Kidney (tissue), 14 donors: ENCODE results near the gene CTTN. TPM values are rescaled to one million over a fixed set of nuclear protein-coding genes. Genes with fewer than 3 reads are reported as not detected.

Source experiments
- DNase-seq, 5 donors: peaks; one replicate each; pipeline ENCODE4 v3.0.0-alpha.2; 2013 to 2020
- FAIRE-seq: peaks from 2 replicates; lab custom pipeline; 2012; peaks lifted over from hg19 to GRCh38; lab: Jason Lieb, UNC
- H3K27ac ChIP-seq, 2 donors: one replicate each; pipeline ENCODE4 v1.7.0; 2013; ENCODE audit warnings: low read depth in 2 of 2, low read length in 2 of 2, inconsistent platforms in 1 of 2
- H3K27me3 ChIP-seq: one replicate; pipeline ENCODE4 v1.7.1; 2013; ENCODE audit warnings: low read length, inconsistent platforms; ENCODE audit not compliant: control insufficient read depth, insufficient read depth
- H3K36me3 ChIP-seq, 3 donors: one replicate each; pipeline versions ENCODE4 v1.7.0 to v1.7.1; 2013; ENCODE audit warnings: low read length in 3 of 3, control low read depth in 1 of 3, inconsistent platforms in 1 of 3; ENCODE audit not compliant: insufficient read depth in 3 of 3, control insufficient read depth in 2 of 3
- H3K4me1 ChIP-seq, 3 donors: one replicate each; pipeline versions ENCODE4 v1.7.0 to v1.7.1; 2013; ENCODE audit warnings: low read length in 3 of 3, inconsistent platforms in 1 of 3, low read depth in 1 of 3; ENCODE audit not compliant: control insufficient read depth in 2 of 3, insufficient read depth in 2 of 3
- H3K4me3 ChIP-seq, 3 donors: one replicate each; pipeline versions ENCODE4 v1.7.0 to v1.8.1; 2013; ENCODE audit warnings: low read length in 3 of 3, control low read depth in 1 of 3, inconsistent platforms in 1 of 3
- H3K9ac ChIP-seq, 3 donors: one replicate each; pipeline versions ENCODE4 v1.7.0 to v1.7.1; 2013; ENCODE audit warnings: low read length in 3 of 3, control low read depth in 1 of 3, inconsistent platforms in 1 of 3
- H3K9me3 ChIP-seq, 3 donors: one replicate each; pipeline versions ENCODE4 v1.7.0 to v1.7.1; 2013; ENCODE audit warnings: low read length in 3 of 3, control low read depth in 1 of 3, inconsistent platforms in 1 of 3; ENCODE audit not compliant: control insufficient read depth in 2 of 3, insufficient read depth in 1 of 3
- CTCF ChIP-seq: IDR thresholded peaks from 3 replicates; pipeline ENCODE4 v1.5.1; 2012; ENCODE audit warnings: mild to moderate bottlenecking, moderate library complexity, borderline replicate concordance; ENCODE audit not compliant: insufficient read depth; ENCODE audit errors: extremely low read depth
- intact Hi-C: fragments of 100-400 bp; cut with DNase I; formaldehyde crosslinking; loops from one replicate; pipeline ENCODE4 v1.11.1; 2022
- polyA plus RNA-seq: library from polyadenylated mRNA; stranded (reverse); fragments of 350-450 nt; fragmentation: Illumina TruSeq; extraction: RNeasy Lipid Tissue Mini Kit (QIAGEN cat#74804); gene quantifications from one replicate; pipeline ENCODE4 v1.2.3, GENCODE V29; 2014; ENCODE audit warnings: low read depth, low replicate concordance; ENCODE audit not compliant: insufficient read depth
- total RNA-seq: library from RNA; stranded (reverse); fragmentation: NEBNext Ultra II Directional; extraction: Animal tissue kit (Norgen Biotek cat#: 25700); gene quantifications from one replicate; pipeline ENCODE4 v1.2.1, GENCODE V29; 2021
- donor health status: control.
- donor health status: control.
- donor health status: control.
- donor health status: control.
- donor health status: control.
- donor health status: DM: yes; HTN: yes; CAD: no.
- donor health status: Normal renal cell carcinoma (clear cell type).

CTTN gene
- total and polyA plus RNA-seq, 2 donors from 2014 or later, result 84.9 to 316 TPM

GRCh38 chr11:70456921-70457532, 58.7 kb downstream of the CTTN start:
- intact Hi-C loops, result no loop called here
- DNase-seq (no peak), FAIRE-seq (no peak)
- Histone ChIP-seq H3K9ac (no peak overlapping the region), H3K36me3 (no peaks in the 10 kb centered on the region), H3K27ac (no peak overlapping the region), H3K4me1 (no peaks in the 10 kb centered on the region), H3K4me3 (no peak overlapping the region), H3K9me3 (no peaks in the 10 kb centered on the region), H3K27me3 (no peaks in the 10 kb centered on the region)
- no peak for TF ChIP-seq CTCF

- no peak for TF ChIP-seq CTCF
- H3K36me3 ChIP-seq, result no peaks in the 10 kb centered on the region
- no peak overlapping the region for H3K4me3 ChIP-seq
- H3K9me3 ChIP-seq, result no peaks in the 10 kb centered on the region
- no peak for DNase-seq
- H3K27ac ChIP-seq, result no peak overlapping the region
- no peak for FAIRE-seq
- intact Hi-C loops, result no loop called here
- H3K4me1 ChIP-seq, result no peaks in the 10 kb centered on the region
- no peak overlapping the region for H3K9ac ChIP-seq
- no peaks in the 10 kb centered on the region for H3K27me3 ChIP-seq
Observed at GRCh38 chr11:70458736-70459135, 60.4 kb downstream of the CTTN start.

- intact Hi-C loops, result no loop called here
Observed at GRCh38 chr11:70460111-70460510, 61.8 kb downstream of the CTTN start.

More at GRCh38 chr11:70460111-70460510, 61.8 kb downstream of the CTTN start:
- FAIRE-seq (no peak), DNase-seq (no peak)
- Histone ChIP-seq H3K4me1 (no peaks in the 10 kb centered on the region), H3K9me3 (no peaks in the 10 kb centered on the region), H3K36me3 (no peaks in the 10 kb centered on the region), H3K9ac (no peak overlapping the region), H3K27me3 (no peaks in the 10 kb centered on the region), H3K27ac (no peak overlapping the region), H3K4me3 (no peak overlapping the region)
- TF ChIP-seq CTCF, result no peak
